Measurements from ENCODE around the gene CHN2. TPM values are rescaled to one million over a fixed set of nuclear protein-coding genes. Genes with fewer than 3 reads are reported as not detected.

Gene CHN2
- total RNA-seq, 4 donors from 2014 or later, result 8.0 to 9.8 (median 8.9) TPM

- TF ChIP-seq POLR2A (IDR thresholded peaks at IDR 0.05; ENCODE audit: low read depth) (no peak), EP300 (IDR thresholded peaks at IDR 0.05) (no peak), POLR2AphosphoS5 (IDR thresholded peaks at IDR 0.05) (no peak)
- TF ChIP-seq, protein P1, sequence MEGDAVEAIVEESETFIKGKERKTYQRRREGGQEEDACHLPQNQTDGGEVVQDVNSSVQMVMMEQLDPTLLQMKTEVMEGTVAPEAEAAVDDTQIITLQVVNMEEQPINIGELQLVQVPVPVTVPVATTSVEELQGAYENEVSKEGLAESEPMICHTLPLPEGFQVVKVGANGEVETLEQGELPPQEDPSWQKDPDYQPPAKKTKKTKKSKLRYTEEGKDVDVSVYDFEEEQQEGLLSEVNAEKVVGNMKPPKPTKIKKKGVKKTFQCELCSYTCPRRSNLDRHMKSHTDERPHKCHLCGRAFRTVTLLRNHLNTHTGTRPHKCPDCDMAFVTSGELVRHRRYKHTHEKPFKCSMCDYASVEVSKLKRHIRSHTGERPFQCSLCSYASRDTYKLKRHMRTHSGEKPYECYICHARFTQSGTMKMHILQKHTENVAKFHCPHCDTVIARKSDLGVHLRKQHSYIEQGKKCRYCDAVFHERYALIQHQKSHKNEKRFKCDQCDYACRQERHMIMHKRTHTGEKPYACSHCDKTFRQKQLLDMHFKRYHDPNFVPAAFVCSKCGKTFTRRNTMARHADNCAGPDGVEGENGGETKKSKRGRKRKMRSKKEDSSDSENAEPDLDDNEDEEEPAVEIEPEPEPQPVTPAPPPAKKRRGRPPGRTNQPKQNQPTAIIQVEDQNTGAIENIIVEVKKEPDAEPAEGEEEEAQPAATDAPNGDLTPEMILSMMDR (IDR thresholded peaks at IDR 0.05), result no peak
- DNase-seq (ENCODE audit: extremely low spot score), result no peak
- H3K4me3 ChIP-seq, result no peak overlapping the region
- peaks cover 0 to 5% (median 0%) of the 10 kb centered on the region in 4 donors for H3K4me1 ChIP-seq
- H3K36me3 ChIP-seq, result no peaks in the 10 kb centered on the region
- no peak overlapping the region for H3K27ac ChIP-seq (replicated peaks in 1 of 4)
- H3K27me3 ChIP-seq, result no peaks in the 10 kb centered on the region
- intact Hi-C loops (cut with DNase I), result no loop called here
- 88% methylated on average over 1 of the region's 1 CpG for WGBS
- H3K9me3 ChIP-seq, result no peaks in the 10 kb centered on the region
Observed at GRCh38 chr7:29300649-29301048, 106.1 kb downstream of the CHN2 start.

DNA sequence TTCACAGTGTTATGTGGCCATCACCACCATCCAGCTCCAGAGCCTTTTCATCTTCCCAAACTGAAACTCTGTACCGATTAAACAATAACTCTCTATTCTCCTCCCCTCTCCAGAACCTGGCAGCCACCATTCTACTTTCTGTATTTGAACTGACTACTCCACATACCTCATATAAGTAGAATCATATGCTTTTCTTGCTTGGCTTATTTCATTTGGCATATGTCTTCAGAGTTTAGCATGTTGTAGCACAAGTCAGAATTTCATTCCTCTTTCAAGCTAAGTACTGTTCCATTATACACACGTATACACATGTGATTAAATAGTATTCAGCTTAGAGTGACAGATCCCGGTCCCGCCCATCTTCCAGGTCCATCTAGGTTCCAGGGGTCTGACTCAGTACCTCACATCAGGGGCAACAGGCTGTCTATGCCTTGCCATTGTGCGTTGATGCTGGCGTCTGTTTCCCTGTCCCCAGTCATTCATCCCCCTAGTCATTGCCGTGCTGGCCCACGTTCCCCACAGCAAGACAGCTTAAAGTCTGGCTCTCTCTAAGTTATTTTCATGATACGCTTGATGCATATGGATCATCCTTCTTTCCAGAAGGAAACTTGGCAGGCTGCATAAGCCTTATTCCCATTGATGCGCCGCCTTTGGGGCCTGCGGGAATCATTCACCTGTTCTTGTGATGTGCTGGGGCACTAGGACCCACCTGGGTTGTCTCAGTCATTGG lies 108.3 kb downstream of the CHN2 start:
- no peaks in the 10 kb centered on the region for H3K36me3 ChIP-seq
- WGBS, result 91% methylated on average over 12 of the region's 12 CpGs
- no peaks in the 10 kb centered on the region for H3K9me3 ChIP-seq
- H3K27ac ChIP-seq (replicated peaks in 1 of 4), result no peak overlapping the region
- no peaks in the 10 kb centered on the region for H3K27me3 ChIP-seq
- no peak overlapping the region for H3K4me3 ChIP-seq
- intact Hi-C loops (cut with DNase I), result no loop called here
- peaks cover 0 to 5% (median 0%) of the 10 kb centered on the region in 4 donors for H3K4me1 ChIP-seq
- no peak for DNase-seq (ENCODE audit: extremely low spot score)
- TF ChIP-seq POLR2AphosphoS5 (IDR thresholded peaks at IDR 0.05) (no peak), POLR2A (IDR thresholded peaks at IDR 0.05; ENCODE audit: low read depth) (no peak), EP300 (IDR thresholded peaks at IDR 0.05) (no peak)
- TF ChIP-seq, protein P1 (IDR thresholded peaks at IDR 0.05), result no peak

- peaks cover 0 to 5% (median 0%) of the 10 kb centered on the region in 4 donors for H3K4me1 ChIP-seq
- TF ChIP-seq EP300 (IDR thresholded peaks at IDR 0.05) (no peak), POLR2A (IDR thresholded peaks at IDR 0.05; ENCODE audit: low read depth) (no peak), POLR2AphosphoS5 (IDR thresholded peaks at IDR 0.05) (no peak)
- TF ChIP-seq, protein P1 (IDR thresholded peaks at IDR 0.05), result no peak
- H3K9me3 ChIP-seq, result peaks cover 0 to 7% (median 0%) of the 10 kb centered on the region in 4 donors
- WGBS, result 70% methylated on average over 6 of the region's 6 CpGs
- intact Hi-C loops (cut with DNase I), result no loop called here
- no peaks in the 10 kb centered on the region for H3K27me3 ChIP-seq
- no peak overlapping the region for H3K27ac ChIP-seq (replicated peaks in 1 of 4)
- no peak for DNase-seq (ENCODE audit: extremely low spot score)
- H3K36me3 ChIP-seq, result no peaks in the 10 kb centered on the region
- no peak overlapping the region for H3K4me3 ChIP-seq
Observed at GRCh38 chr7:29304756-29305155, 110.2 kb downstream of the CHN2 start.

- H3K4me1 ChIP-seq, result no peaks in the 10 kb centered on the region
- intact Hi-C loops (cut with DNase I), result no loop called here
- no peak for TF ChIP-seq EP300 (IDR thresholded peaks at IDR 0.05)
- TF ChIP-seq, protein P1 (IDR thresholded peaks at IDR 0.05), result no peak
- no peak for TF ChIP-seq POLR2AphosphoS5 (IDR thresholded peaks at IDR 0.05)
- TF ChIP-seq POLR2A (IDR thresholded peaks at IDR 0.05; ENCODE audit: low read depth), result no peak
- no peaks in the 10 kb centered on the region for H3K27me3 ChIP-seq
- no peaks in the 10 kb centered on the region for H3K36me3 ChIP-seq
- H3K27ac ChIP-seq (replicated peaks in 1 of 4), result no peak overlapping the region
- H3K9me3 ChIP-seq, result peaks cover 0 to 7% (median 0%) of the 10 kb centered on the region in 4 donors
- no peak for DNase-seq (ENCODE audit: extremely low spot score)
- WGBS, result 68% methylated on average over 5 of the region's 5 CpGs
- H3K4me3 ChIP-seq, result no peak overlapping the region
Observed at GRCh38 chr7:29306319-29306991, 111.9 kb downstream of the CHN2 start.
